SK-N-SH (cell line): ENCODE measurements around the gene ARPIN.

Experiments
- CTCF ChIP-seq: fragments of 200-600 bp; sonication (generic); IDR thresholded peaks from 2 replicates; pipeline ENCODE4 v1.6.1; 2017; ENCODE audit warnings: antibody characterized with exemption, mild to moderate bottlenecking, moderate library complexity
- EP300 ChIP-seq, 2 experiments: IDR thresholded peaks; 2 replicates each; pipeline versions ENCODE4 v1.4.0 to v1.6.1; 2012; ENCODE audit warnings: borderline replicate concordance in 1 of 2, low read depth in 1 of 2, low read length in 1 of 2
- EZH2phosphoT487 ChIP-seq: fragments of 200-600 bp; sonication (generic); IDR thresholded peaks from 2 replicates; pipeline ENCODE4 v1.6.1; 2017; ENCODE audit warnings: low read depth, mixed run types, mild to moderate bottlenecking, antibody characterized with exemption, moderate library complexity, borderline replicate concordance
- FOXM1 ChIP-seq: IDR thresholded peaks from 2 replicates; pipeline ENCODE4 v1.4.0; 2012; ENCODE audit warnings: low read depth, mild to moderate bottlenecking
- GABPA ChIP-seq: IDR thresholded peaks from 2 replicates; pipeline ENCODE4 v1.4.0; 2012; ENCODE audit warnings: low read depth, mild to moderate bottlenecking
- IRF3 ChIP-seq: fragments of 150-350 bp; IDR thresholded peaks from 2 replicates; pipeline ENCODE4 v1.6.1; 2016; ENCODE audit warnings: mild to moderate bottlenecking, low read depth, low read length
- MAX ChIP-seq: IDR thresholded peaks from 2 replicates; pipeline ENCODE4 v1.4.0; 2012; ENCODE audit warnings: low read depth
- NRF1 ChIP-seq: IDR thresholded peaks from 2 replicates; pipeline ENCODE4 v1.6.1; 2012; ENCODE audit warnings: low read depth, mild to moderate bottlenecking, low read length
- POLR2AphosphoS5 ChIP-seq: IDR thresholded peaks from 2 replicates; pipeline ENCODE4 v1.6.1; 2012; ENCODE audit warnings: low read depth, low read length
- RCOR1 ChIP-seq: fragments of 150-350 bp; IDR thresholded peaks from 2 replicates; pipeline ENCODE4 v1.6.1; 2017; ENCODE audit warnings: antibody characterized with exemption, low read length
- REST ChIP-seq: IDR thresholded peaks from 2 replicates; pipeline ENCODE4 v1.6.1; 2012; ENCODE audit warnings: mild to moderate bottlenecking, low read depth, low read length, moderate library complexity
- SIN3A ChIP-seq: IDR thresholded peaks from 2 replicates; pipeline ENCODE4 v1.6.1; 2012; ENCODE audit warnings: low read depth, mild to moderate bottlenecking, low read length, moderate library complexity, borderline replicate concordance
- TAF1 ChIP-seq: IDR thresholded peaks from 2 replicates; pipeline ENCODE4 v1.6.1; 2012; ENCODE audit warnings: low read depth, mild to moderate bottlenecking, low read length, moderate library complexity, borderline replicate concordance
- USF1 ChIP-seq: IDR thresholded peaks from 2 replicates; pipeline ENCODE4 v1.4.0; 2012; ENCODE audit warnings: low read depth, borderline replicate concordance

- TF ChIP-seq CTCF, result no peak
- TF ChIP-seq NRF1, result no peak
- TF ChIP-seq FOXM1, result no peak
- TF ChIP-seq REST, result no peak
- TF ChIP-seq SIN3A, result no peak
- TF ChIP-seq EP300 (IDR thresholded peaks at IDR 0.05; ENCODE audit: borderline replicate concordance in 1 of 2, low read depth in 1 of 2, low read length in 1 of 2), result no peak
- TF ChIP-seq IRF3, result no peak
- no peak for TF ChIP-seq MAX
- TF ChIP-seq RCOR1, result no peak
- TF ChIP-seq POLR2AphosphoS5, result no peak
- no peak for TF ChIP-seq TAF1
- TF ChIP-seq EZH2phosphoT487, result no peak
- TF ChIP-seq GABPA, result no peak
- no peak for TF ChIP-seq USF1
These were observed 13.4 kb upstream of the ARPIN start for GRCh38 chr15:89926158-89926557.
